Lung (tissue), 12 donors: ENCODE data around the gene DDX10. TPM values are rescaled to one million over a fixed set of nuclear protein-coding genes. Genes with fewer than 3 reads are reported as not detected.
A peak's percentile ranks its signal among the peaks of the same experiment; 100 is the strongest.
"Not testable (repeated sequence)": the region's sequence is repeated elsewhere in the genome, so short reads cannot be mapped to it uniquely, and the experiment has no call there.

ENCODE experiments used
- ATAC-seq: fragments of 200-7000 bp; cut with Tn5 transposase; one replicate; pipeline ENCODE4 v1.9.1; 2020; ENCODE audit warnings: moderate number of reproducible peaks; ENCODE audit not compliant: insufficient read depth, low FRiP score
- DNase-seq, 3 donors: peaks; one replicate each; pipeline ENCODE4 v3.0.0-alpha.2; 2013 to 2017
- H3K27ac ChIP-seq, 2 donors: one replicate each; pipeline ENCODE4 v1.5.1; 2013; ENCODE audit warnings: mild to moderate bottlenecking in 2 of 2, moderate library complexity in 2 of 2, control low read depth in 1 of 2, inconsistent platforms in 1 of 2, low read depth in 1 of 2, low read length in 1 of 2
- H3K27me3 ChIP-seq, 3 donors: one replicate each; pipeline ENCODE4 v1.5.1; 2013; ENCODE audit warnings: low read length in 2 of 3; ENCODE audit not compliant: control insufficient read depth in 3 of 3, insufficient read depth in 3 of 3
- H3K36me3 ChIP-seq, 4 donors: one replicate each; pipeline ENCODE4 v1.5.1; 2013; ENCODE audit warnings: low read length in 4 of 4, mild to moderate bottlenecking in 1 of 4, moderate library complexity in 1 of 4; ENCODE audit not compliant: control insufficient read depth in 4 of 4, insufficient read depth in 4 of 4
- H3K4me1 ChIP-seq, 5 donors: one replicate each; pipeline ENCODE4 v1.5.1; 2013; ENCODE audit warnings: low read length in 5 of 5, mild to moderate bottlenecking in 2 of 5, moderate library complexity in 1 of 5; ENCODE audit not compliant: control insufficient read depth in 5 of 5, insufficient read depth in 5 of 5
- H3K4me3 ChIP-seq: one replicate; pipeline ENCODE4 v1.5.1; 2013; ENCODE audit warnings: mild to moderate bottlenecking, control low read depth, moderate library complexity
- H3K9ac ChIP-seq, 2 donors: one replicate each; pipeline ENCODE4 v1.5.1; 2013; ENCODE audit warnings: low read length in 2 of 2, control low read depth in 1 of 2; ENCODE audit not compliant: insufficient read depth in 1 of 2
- H3K9me3 ChIP-seq, 4 donors: one replicate each; pipeline ENCODE4 v1.5.1; 2013; ENCODE audit warnings: low read length in 3 of 4, mild to moderate bottlenecking in 1 of 4, moderate library complexity in 1 of 4; ENCODE audit not compliant: control insufficient read depth in 4 of 4, insufficient read depth in 3 of 4
- CTCF ChIP-seq: IDR thresholded peaks from 2 replicates; pipeline ENCODE4 v1.5.1; 2012; ENCODE audit warnings: mild to moderate bottlenecking; ENCODE audit errors: control extremely low read depth, extremely low read depth
- WGBS, 2 donors: extraction: QIAGEN DNeasy Blood & Tissue Kit; methylation state at CpG; one replicate each; pipeline ENCODE4 v1.1.7; 2013; 5-methylcytosine and 5-hydroxymethylcytosine counted together
- polyA plus RNA-seq, 2 donors: library from polyadenylated mRNA; stranded (reverse); fragments of 200-250 nt; gene quantifications; one replicate each; pipeline ENCODE4 v1.2.1, GENCODE V29; 2013
- total RNA-seq, 2 donors: library from RNA; depleted of rRNA in 1 of 2; stranded (reverse); fragments of >200 nt in 1 of 2; gene quantifications; one replicate each; pipeline ENCODE4 v1.2.1, GENCODE V29; 2014 to 2021
- donor health status: control.
- donor health status: control.
- donor health status: Bipolar disorder and iron deficiency.
- donor health status: healthy.
- donor health status: DM: yes; HTN: yes; CAD: no.

The DDX10 gene
- total and polyA plus RNA-seq, 4 donors, result 13.9 to 30.5 (median 18.8) TPM

GRCh38 chr11:108632041-108632704 lies 32.7 kb upstream of the DDX10 start:
- Histone ChIP-seq H3K27me3 (no peaks in the 10 kb centered on the region), H3K4me3 (no peak overlapping the region), H3K27ac (no peak overlapping the region), H3K9me3 (peaks cover 0 to 15% (median 0%) of the 10 kb centered on the region in 4 donors), H3K9ac (no peak overlapping the region), H3K36me3 (no peaks in the 10 kb centered on the region), H3K4me1 (no peaks in the 10 kb centered on the region)
- ATAC-seq (no peak), DNase-seq (no peak)
- WGBS, 2 donors, result 71 to 90% methylated on average over 2 of the region's 2 CpGs
- no peak for TF ChIP-seq CTCF

- H3K9me3 ChIP-seq, result no peaks in the 10 kb centered on the region
- no peak overlapping the region for H3K27ac ChIP-seq
- no peak overlapping the region for H3K4me3 ChIP-seq
- ATAC-seq (no peak), DNase-seq (peak in 1 of 3 donors; percentile 3)
- no peaks in the 10 kb centered on the region for H3K4me1 ChIP-seq
- no peaks in the 10 kb centered on the region for H3K27me3 ChIP-seq
- no peak overlapping the region for H3K9ac ChIP-seq
- no peak for TF ChIP-seq CTCF
- H3K36me3 ChIP-seq, result no peaks in the 10 kb centered on the region
Measured at GRCh38 chr11:108635106-108635505, 29.8 kb upstream of the DDX10 start.

GRCh38 chr11:108636222-108636621 lies 28.6 kb upstream of the DDX10 start:
- Histone ChIP-seq H3K9ac (no peak overlapping the region), H3K4me1 (no peaks in the 10 kb centered on the region), H3K36me3 (no peaks in the 10 kb centered on the region), H3K27me3 (no peaks in the 10 kb centered on the region), H3K27ac (no peak overlapping the region), H3K9me3 (no peaks in the 10 kb centered on the region), H3K4me3 (no peak overlapping the region)
- ATAC-seq (no peak), DNase-seq (no peak)
- WGBS, 2 donors, result 85 to 90% methylated on average over 2 of the region's 2 CpGs
- no peak for TF ChIP-seq CTCF

GRCh38 chr11:108639146-108639545 lies 25.7 kb upstream of the DDX10 start:
- ATAC-seq, result no peak
- Histone ChIP-seq H3K36me3 (no peaks in the 10 kb centered on the region), H3K9me3 (no peaks in the 10 kb centered on the region), H3K4me1 (no peaks in the 10 kb centered on the region), H3K27me3 (no peaks in the 10 kb centered on the region), H3K9ac (no peak overlapping the region), H3K4me3 (no peak overlapping the region), H3K27ac (no peak overlapping the region)
- no peak for TF ChIP-seq CTCF
- no peak for DNase-seq
- 83 to 98% methylated on average over 1 of the region's 1 CpG for WGBS, 2 donors

GRCh38 chr11:108641752-108642151 lies 23.1 kb upstream of the DDX10 start:
- not testable (repeated sequence) for ATAC-seq, H3K9me3 ChIP-seq, H3K27me3 ChIP-seq, H3K36me3 ChIP-seq, H3K4me1 ChIP-seq, H3K27ac ChIP-seq, H3K4me3 ChIP-seq, H3K9ac ChIP-seq, DNase-seq
- 86 to 90% methylated on average over 1 of the region's 1 CpG for WGBS, 2 donors
